ENCODE results near the gene ACSF3.

Gene ACSF3

DNA sequence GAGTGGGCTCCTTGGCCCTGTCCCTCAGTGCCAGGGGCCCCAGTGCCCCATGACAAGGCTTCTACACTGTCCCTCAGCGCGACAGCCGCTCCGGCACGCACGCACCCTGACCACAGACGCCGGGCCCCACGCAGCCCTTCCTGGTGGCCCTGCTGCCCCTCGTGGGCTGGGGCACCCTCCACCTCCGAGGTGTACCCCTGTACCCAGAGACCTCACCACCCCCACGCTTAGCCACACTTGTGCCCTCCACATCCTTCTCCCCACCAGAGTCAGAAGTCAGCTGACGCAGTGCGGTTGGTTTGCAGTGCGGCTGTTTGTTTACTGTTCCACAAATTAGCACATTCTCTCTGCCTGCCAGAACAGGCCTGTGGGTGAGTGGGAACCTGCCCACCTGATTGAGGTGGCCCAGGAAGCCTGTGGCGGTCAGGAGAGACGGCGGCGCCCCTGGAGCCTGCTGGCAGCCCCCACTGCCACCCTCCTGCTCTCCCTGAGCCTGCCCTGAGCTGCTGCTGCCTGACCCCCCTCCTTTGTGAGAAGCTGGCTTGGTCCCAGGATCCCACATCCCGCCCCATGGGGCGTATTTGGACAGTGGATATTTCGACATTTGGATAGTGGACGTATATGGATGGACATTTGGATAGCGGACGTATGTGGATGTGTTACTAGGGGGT, 39.9 kb downstream of the ACSF3 start:
- no peaks in the 10 kb centered on the region for H3K36me3 ChIP-seq (ENCODE audit: control insufficient read depth, insufficient read depth, low read length)
- H3K9me3 ChIP-seq (ENCODE audit: control insufficient read depth, low read length) = no peaks in the 10 kb centered on the region
- no peak overlapping the region for H3K9ac ChIP-seq (ENCODE audit: low read length)
- H3K27me3 ChIP-seq (ENCODE audit: control insufficient read depth, insufficient read depth, low read length) = no peaks in the 10 kb centered on the region
- no peak overlapping the region for H3K4me3 ChIP-seq (ENCODE audit: low read length)
- no peaks in the 10 kb centered on the region for H3K4me1 ChIP-seq (ENCODE audit: control insufficient read depth, insufficient read depth, low read length)

DNA sequence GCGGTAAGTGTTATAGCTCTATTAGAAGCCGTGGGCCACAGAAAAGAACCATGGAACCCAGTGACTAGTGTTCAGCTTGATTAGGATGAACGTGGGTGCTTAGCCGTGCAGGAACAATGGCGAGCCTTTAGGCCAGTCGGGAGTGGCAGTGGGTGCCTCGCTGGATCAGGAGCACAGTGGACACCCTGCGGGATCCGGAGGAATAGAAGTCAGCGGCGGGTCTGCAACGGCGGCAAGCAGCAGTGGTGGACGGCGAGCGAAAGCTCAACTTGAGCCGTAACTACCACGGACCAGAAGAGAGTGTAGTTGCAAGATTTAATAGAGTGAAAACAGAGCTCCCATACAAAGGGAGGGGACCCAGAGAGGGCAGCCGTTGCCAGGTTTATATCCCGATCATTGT, 40.6 kb downstream of the ACSF3 start:
- Histone ChIP-seq H3K4me1 (ENCODE audit: control insufficient read depth, insufficient read depth, low read length) (no peaks in the 10 kb centered on the region), H3K36me3 (ENCODE audit: control insufficient read depth, insufficient read depth, low read length) (no peaks in the 10 kb centered on the region), H3K9ac (ENCODE audit: low read length) (no peak overlapping the region), H3K9me3 (ENCODE audit: control insufficient read depth, low read length) (no peaks in the 10 kb centered on the region), H3K4me3 (ENCODE audit: low read length) (no peak overlapping the region), H3K27me3 (ENCODE audit: control insufficient read depth, insufficient read depth, low read length) (no peaks in the 10 kb centered on the region)

DNA sequence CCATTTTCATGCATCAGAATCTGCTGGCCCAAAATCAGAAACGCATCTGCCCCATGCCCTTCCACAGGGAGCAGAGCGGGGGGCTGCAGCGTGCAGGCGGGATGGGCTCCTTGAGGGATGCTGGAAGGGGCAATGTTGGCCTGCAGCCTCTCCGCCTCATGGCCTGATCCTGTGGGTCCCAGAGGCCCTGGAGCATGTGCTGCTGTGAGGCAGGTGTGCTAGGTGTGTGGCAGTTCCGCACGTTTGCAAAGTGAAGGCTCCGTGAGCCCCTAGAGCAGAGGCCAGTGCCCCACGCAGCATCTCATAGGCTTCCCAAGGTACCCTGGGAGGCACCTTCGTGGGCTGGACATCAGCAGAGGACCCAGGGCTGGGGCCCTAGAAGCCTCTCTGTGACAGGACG, 41.5 kb downstream of the ACSF3 start:
- no peak overlapping the region for H3K4me3 ChIP-seq (ENCODE audit: low read length)
- no peaks in the 10 kb centered on the region for H3K9me3 ChIP-seq (ENCODE audit: control insufficient read depth, low read length)
- no peak overlapping the region for H3K9ac ChIP-seq (ENCODE audit: low read length)
- no peaks in the 10 kb centered on the region for H3K36me3 ChIP-seq (ENCODE audit: control insufficient read depth, insufficient read depth, low read length)
- no peaks in the 10 kb centered on the region for H3K27me3 ChIP-seq (ENCODE audit: control insufficient read depth, insufficient read depth, low read length)
- no peaks in the 10 kb centered on the region for H3K4me1 ChIP-seq (ENCODE audit: control insufficient read depth, insufficient read depth, low read length)

DNA sequence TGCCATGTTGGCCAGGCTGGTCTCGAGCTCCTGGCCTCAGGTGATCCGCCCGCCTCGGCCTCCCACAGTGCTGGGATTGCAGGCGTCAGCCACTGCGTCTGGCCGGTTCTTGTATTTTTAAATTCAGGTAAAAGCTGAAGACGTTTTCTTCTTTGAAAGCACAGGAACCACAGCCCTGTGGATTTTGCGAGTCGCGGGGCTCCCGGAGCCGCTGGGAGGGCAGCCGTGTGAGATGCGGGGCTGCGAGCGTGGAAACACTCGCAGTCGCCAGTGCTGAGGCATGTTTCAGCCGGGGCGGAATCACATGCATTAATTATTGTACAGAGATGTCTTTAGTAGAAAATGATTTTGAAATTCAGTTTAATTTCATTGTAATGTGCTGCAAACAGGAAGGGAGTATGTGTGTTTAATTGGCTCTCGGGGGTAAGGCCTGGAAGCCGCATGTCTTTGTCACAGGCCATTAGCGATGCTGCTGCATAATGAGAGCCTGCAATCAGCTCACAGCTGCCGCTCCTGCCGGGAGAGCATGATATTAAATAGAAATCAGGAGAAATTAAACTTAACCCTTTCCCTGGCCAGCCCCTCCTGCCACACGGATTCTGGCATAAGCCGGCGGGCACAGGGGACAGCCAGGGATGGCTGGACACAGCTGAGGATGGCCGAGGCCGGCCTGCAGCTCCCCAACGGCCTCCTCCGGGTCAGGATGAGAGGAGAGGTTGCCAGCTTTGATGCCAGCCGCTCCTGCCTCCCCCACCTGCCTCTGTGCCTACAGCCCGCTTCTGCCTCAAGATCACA, 42.5 kb downstream of the ACSF3 start:
- H3K9ac ChIP-seq (ENCODE audit: low read length) = no peak overlapping the region
- H3K4me3 ChIP-seq (ENCODE audit: low read length) = no peak overlapping the region
- no peaks in the 10 kb centered on the region for H3K4me1 ChIP-seq (ENCODE audit: control insufficient read depth, insufficient read depth, low read length)
- no peaks in the 10 kb centered on the region for H3K9me3 ChIP-seq (ENCODE audit: control insufficient read depth, low read length)
- H3K36me3 ChIP-seq (ENCODE audit: control insufficient read depth, insufficient read depth, low read length) = no peaks in the 10 kb centered on the region
- no peaks in the 10 kb centered on the region for H3K27me3 ChIP-seq (ENCODE audit: control insufficient read depth, insufficient read depth, low read length)

DNA sequence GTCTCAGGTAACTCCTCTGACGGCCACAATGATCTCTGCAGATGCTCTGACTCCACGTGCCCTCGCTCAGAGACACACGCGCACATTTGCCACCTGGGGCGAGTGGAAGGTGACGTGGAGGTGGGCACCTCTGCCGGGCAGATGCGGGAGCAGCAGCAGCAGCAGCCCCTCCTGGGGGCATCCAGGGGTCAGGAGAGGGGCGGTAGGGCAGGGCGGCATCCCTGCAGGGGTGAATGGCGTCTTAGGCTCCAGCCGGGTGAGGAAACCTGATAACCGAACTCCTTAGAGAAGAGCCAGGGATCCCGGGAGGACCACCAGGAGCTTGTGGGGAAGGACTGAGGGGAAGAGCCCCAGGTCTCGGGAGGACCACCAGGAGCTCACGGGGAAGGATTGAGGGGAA, 43.3 kb downstream of the ACSF3 start:
- Histone ChIP-seq H3K36me3 (ENCODE audit: control insufficient read depth, insufficient read depth, low read length) (peaks cover 5% of the 10 kb centered on the region), H3K4me3 (ENCODE audit: low read length) (no peak overlapping the region), H3K9ac (ENCODE audit: low read length) (no peak overlapping the region), H3K27me3 (ENCODE audit: control insufficient read depth, insufficient read depth, low read length) (no peaks in the 10 kb centered on the region), H3K9me3 (ENCODE audit: control insufficient read depth, low read length) (no peaks in the 10 kb centered on the region), H3K4me1 (ENCODE audit: control insufficient read depth, insufficient read depth, low read length) (no peaks in the 10 kb centered on the region)

DNA sequence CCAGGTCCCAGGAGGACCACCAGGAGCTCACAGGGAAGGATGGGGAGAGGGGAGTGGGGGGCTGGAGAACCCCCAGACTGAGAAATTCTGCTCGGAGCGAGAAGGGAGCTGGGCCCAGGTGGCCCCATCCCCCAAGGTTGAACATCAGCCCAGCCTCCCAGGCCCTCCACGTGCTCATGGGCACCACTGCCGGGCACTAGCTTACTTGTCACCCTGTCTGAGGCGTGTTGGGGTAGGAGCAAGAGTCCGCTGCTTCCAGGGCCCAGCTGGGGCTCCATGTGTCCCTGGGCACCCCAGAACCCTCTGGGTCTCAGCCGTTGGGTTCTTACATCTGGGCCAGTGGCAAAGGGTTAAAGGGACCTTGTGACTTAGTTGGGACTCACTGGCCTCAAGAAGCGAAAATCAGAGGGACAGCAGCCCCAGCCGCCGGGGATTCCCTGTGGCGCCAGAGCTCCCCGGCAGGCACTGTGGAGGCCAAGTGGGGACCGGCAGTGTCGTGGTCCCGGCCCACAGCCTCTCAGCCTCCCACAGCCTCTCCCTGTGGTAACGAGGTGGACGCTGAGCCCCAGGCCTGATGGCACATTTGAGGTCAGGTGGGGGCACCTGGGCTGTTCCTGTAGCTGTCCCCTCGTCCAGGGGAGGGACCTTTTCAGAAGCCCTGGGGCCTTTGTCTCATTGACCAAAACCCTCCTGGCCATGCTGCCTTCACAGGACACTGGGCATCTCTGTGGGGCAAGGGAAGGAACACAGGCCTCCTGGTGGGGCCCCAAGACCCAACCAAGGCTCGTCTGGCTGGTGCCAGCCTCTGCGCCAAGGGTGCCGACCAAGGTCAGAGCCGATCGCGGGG, 44.2 kb downstream of the ACSF3 start:
- H3K4me1 ChIP-seq (ENCODE audit: control insufficient read depth, insufficient read depth, low read length) = no peaks in the 10 kb centered on the region
- H3K36me3 ChIP-seq (ENCODE audit: control insufficient read depth, insufficient read depth, low read length) = peaks cover 12% of the 10 kb centered on the region
- H3K4me3 ChIP-seq (ENCODE audit: low read length) = no peak overlapping the region
- H3K9me3 ChIP-seq (ENCODE audit: control insufficient read depth, low read length) = no peaks in the 10 kb centered on the region
- H3K27me3 ChIP-seq (ENCODE audit: control insufficient read depth, insufficient read depth, low read length) = no peaks in the 10 kb centered on the region
- no peak overlapping the region for H3K9ac ChIP-seq (ENCODE audit: low read length)

DNA sequence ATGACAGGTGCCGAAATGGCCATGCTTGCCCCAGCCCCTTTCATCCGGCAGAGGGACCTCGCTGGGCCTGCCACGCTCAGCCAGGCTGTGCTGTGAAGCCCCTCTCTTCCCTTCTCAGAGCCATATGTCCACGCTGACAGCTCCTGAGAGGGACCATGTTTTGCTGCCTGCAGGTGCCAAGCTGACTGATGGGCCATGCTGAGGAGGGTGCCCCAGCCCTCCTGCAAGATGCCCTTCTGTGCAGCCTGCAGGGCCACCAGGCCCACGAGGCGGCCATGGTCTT, 44.8 kb downstream of the ACSF3 start:
- H3K36me3 ChIP-seq (ENCODE audit: control insufficient read depth, insufficient read depth, low read length) = peaks cover 12% of the 10 kb centered on the region

DNA sequence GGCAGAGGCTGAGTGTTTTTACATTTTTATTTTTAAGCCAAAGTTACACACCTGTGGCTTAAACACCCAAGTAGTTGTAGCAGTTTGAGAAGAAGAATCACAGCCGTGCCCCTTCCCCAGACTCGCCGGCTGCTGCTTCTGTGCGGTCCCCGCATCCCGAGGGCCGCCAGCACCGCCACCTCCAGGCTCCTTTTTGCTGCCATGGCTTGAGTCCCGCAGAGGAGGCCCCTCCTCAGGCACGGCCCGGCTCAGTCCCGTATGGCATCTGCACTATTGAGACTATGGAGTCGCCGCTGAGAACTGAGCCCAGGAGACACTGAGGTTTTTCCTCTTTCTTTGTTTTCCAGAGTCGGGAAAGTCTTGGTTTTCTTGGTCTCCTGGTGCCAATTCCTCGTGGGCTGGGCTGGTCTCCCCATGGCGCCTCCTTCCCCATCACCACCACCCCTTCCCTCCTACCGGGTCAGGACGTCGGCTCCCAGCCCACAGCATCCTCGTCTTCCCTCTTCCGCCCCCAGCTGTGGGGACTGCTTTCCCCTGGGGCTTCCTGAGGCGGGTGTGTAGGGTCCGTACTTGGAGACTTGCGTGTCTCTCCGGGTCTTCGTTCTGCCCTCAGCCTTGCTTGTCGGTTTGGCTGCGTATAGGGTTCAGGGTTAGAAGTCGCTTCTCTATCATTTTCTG, 45.3 kb downstream of the ACSF3 start:
- Histone ChIP-seq H3K4me3 (ENCODE audit: low read length) (no peak overlapping the region), H3K36me3 (ENCODE audit: control insufficient read depth, insufficient read depth, low read length) (peaks cover 12% of the 10 kb centered on the region), H3K4me1 (ENCODE audit: control insufficient read depth, insufficient read depth, low read length) (no peaks in the 10 kb centered on the region), H3K9me3 (ENCODE audit: control insufficient read depth, low read length) (no peaks in the 10 kb centered on the region), H3K9ac (ENCODE audit: low read length) (no peak overlapping the region), H3K27me3 (ENCODE audit: control insufficient read depth, insufficient read depth, low read length) (no peaks in the 10 kb centered on the region)

More for the DNA sequence above, 44.8 kb downstream of the ACSF3 start:
- no peak overlapping the region for H3K4me3 ChIP-seq (ENCODE audit: low read length)
- H3K27me3 ChIP-seq (ENCODE audit: control insufficient read depth, insufficient read depth, low read length) = no peaks in the 10 kb centered on the region
- no peak overlapping the region for H3K9ac ChIP-seq (ENCODE audit: low read length)
- no peaks in the 10 kb centered on the region for H3K4me1 ChIP-seq (ENCODE audit: control insufficient read depth, insufficient read depth, low read length)
- H3K9me3 ChIP-seq (ENCODE audit: control insufficient read depth, low read length) = no peaks in the 10 kb centered on the region

DNA sequence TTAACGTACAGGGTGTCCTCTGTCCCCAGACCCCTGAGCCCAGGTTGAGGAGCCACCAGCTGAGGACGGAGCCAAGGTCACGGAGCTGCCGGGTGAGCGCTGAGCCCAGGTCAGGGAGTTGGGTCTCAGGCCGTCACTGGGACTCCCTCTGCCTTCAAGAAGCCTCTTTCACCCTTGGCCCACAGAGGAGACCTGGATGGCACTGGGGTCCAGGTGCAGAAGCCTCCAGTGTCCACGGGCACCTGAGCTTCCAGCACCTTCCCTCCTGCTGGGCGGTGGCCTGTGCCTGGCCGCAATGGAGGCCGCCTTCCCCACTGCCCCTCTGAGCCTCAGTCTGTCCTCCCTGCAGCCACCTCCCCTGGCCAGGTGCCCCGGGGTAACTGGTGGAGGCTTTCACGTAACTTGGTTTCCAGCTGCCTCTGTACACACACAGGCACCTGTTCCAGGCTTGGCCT, 46.3 kb downstream of the ACSF3 start:
- Histone ChIP-seq H3K9me3 (ENCODE audit: control insufficient read depth, low read length) (no peaks in the 10 kb centered on the region), H3K9ac (ENCODE audit: low read length) (no peak overlapping the region), H3K27me3 (ENCODE audit: control insufficient read depth, insufficient read depth, low read length) (no peaks in the 10 kb centered on the region), H3K4me3 (ENCODE audit: low read length) (no peak overlapping the region), H3K36me3 (ENCODE audit: control insufficient read depth, insufficient read depth, low read length) (peaks cover 12% of the 10 kb centered on the region), H3K4me1 (ENCODE audit: control insufficient read depth, insufficient read depth, low read length) (no peaks in the 10 kb centered on the region)

DNA sequence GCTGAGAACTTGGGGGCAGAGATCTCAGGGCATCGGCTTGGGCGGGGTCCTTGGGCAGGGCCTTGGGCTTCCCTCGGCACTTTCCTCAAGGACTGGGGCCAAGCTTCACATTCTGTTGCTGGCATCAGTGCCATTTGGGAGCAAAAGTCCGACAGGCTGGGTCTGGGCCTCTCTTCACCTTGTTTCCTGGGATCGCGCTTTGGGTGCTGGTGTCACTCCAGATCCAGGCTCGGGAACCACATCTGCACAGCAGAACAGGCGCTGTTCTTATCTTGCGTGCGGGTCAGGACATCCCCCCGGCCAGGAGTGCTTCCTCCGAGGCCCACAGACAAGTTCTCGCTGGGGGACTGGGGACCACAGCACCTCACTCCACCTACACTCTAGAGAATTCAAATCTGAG, 46.7 kb downstream of the ACSF3 start:
- no peak overlapping the region for H3K9ac ChIP-seq (ENCODE audit: low read length)
- peaks cover 12% of the 10 kb centered on the region for H3K36me3 ChIP-seq (ENCODE audit: control insufficient read depth, insufficient read depth, low read length)
- H3K4me1 ChIP-seq (ENCODE audit: control insufficient read depth, insufficient read depth, low read length) = no peaks in the 10 kb centered on the region
- no peaks in the 10 kb centered on the region for H3K9me3 ChIP-seq (ENCODE audit: control insufficient read depth, low read length)
- no peaks in the 10 kb centered on the region for H3K27me3 ChIP-seq (ENCODE audit: control insufficient read depth, insufficient read depth, low read length)
- no peak overlapping the region for H3K4me3 ChIP-seq (ENCODE audit: low read length)

DNA sequence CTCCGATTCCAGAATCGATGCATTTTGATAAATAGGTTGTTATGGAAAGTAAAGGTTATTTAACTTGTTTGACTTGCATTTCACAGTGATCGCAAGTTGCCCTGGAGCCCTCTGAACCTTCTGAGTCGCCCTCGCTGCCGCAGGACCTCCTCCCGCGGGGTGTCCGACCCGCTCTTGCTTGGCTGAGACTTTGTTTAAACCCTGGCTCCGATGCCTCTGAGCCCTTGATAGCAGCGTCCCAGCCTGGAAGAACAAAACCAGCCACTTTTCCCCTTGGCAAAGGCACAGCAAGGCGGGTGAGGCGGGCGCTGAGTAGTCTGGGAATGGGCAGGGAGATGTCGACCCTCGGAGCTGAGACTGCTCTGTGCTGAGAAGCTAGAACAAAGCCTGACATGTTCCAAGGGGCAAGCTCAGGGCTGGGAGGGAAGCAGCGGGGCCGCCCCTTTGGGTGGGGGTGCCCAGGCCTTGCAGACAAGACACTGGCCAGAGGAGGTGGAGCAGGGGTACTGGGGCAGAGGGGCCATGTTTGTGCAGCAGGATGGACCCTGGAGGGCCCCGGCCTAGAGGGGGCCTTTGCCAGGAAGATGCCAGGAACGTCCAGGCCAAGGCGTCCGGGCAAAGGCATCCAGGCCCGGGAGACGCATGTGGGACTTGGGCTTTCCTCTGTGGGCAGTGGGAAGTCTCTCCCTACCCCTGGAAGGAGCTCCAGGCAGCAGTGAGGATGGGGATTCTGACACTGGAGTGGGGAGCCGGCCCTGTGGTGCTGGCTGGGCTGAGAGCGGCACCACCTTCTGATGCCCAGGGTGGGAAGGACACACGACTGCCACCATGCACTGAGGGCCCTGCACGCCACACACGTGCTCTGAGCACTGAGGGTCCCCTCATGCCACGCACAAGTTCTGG, 47.6 kb downstream of the ACSF3 start:
- no peaks in the 10 kb centered on the region for H3K27me3 ChIP-seq (ENCODE audit: control insufficient read depth, insufficient read depth, low read length)
- H3K9ac ChIP-seq (ENCODE audit: low read length) = no peak overlapping the region
- H3K9me3 ChIP-seq (ENCODE audit: control insufficient read depth, low read length) = no peaks in the 10 kb centered on the region
- peaks cover 12% of the 10 kb centered on the region for H3K36me3 ChIP-seq (ENCODE audit: control insufficient read depth, insufficient read depth, low read length)
- no peak overlapping the region for H3K4me3 ChIP-seq (ENCODE audit: low read length)
- no peaks in the 10 kb centered on the region for H3K4me1 ChIP-seq (ENCODE audit: control insufficient read depth, insufficient read depth, low read length)

Data from mucosa of stomach (tissue), 1 donor.